HepG2 (cell line): ENCODE data around the gene SPAG9. TPM values are rescaled to one million over a fixed set of nuclear protein-coding genes. Genes with fewer than 3 reads are reported as not detected.
"Not testable (repeated sequence)": the region's sequence is repeated elsewhere in the genome, so short reads cannot be mapped to it uniquely, and the experiment has no call there.

Source experiments
- ATAC-seq: fragments of 200-7000 bp; cut with Tn5 transposase; 3 replicates; pipeline ENCODE4 v1.9.1; 2020; ENCODE audit warnings: mild to moderate bottlenecking, moderate library complexity
- BruUV-seq: library from RNA; stranded (reverse); fragments of 400-500 nt; replicated peaks from 2 replicates; lab custom pipeline; 2021; lab: Mats Ljungman, UMichigan
- CTCF ChIA-PET: fragments of 300-600 bp; formaldehyde crosslinking; extraction: SDS; loops from one replicate; lab custom pipeline; 2021; ENCODE audit warnings: low total read pairs, inconsistent platforms, low intra/inter-chr PET ratio; lab: Yijun Ruan, JAX
- POLR2A ChIA-PET: fragments of 350-600 bp; sonication (Branson Sonifier 250); formaldehyde crosslinking; loops from one replicate; lab custom pipeline; 2020; ENCODE audit warnings: antibody characterized with exemption, inconsistent platforms; lab: Yijun Ruan, JAX
- DNase-seq: peaks from one replicate; pipeline ENCODE4 v3.0.0-alpha.2; 2015; ENCODE audit warnings: low spot score
- FAIRE-seq: peaks from 3 replicates; lab custom pipeline; 2011; peaks lifted over from hg19 to GRCh38; lab: Jason Lieb, UNC
- H2AFZ ChIP-seq: one replicate; pipeline ENCODE4 v1.6.1; 2011; ENCODE audit warnings: low read length, inconsistent platforms
- H3K27ac ChIP-seq: fragments of 300-600 bp; 3 replicates; pipeline ENCODE4 v1.8.0; 2011; ENCODE audit warnings: mixed run types, mild to moderate bottlenecking, mixed read lengths, low read length, inconsistent platforms; ENCODE audit not compliant: insufficient read depth; ENCODE audit errors: extremely low read length
- H3K27me3 ChIP-seq, 2 experiments: fragments of 200-600 bp in 1 of 2; 2 replicates in 1 of 2; 3 replicates in 1 of 2; pipeline versions ENCODE4 v1.6.0 to v1.8.0; 2011; ENCODE audit warnings: low read length in 2 of 2, mild to moderate bottlenecking in 2 of 2, moderate library complexity in 2 of 2, inconsistent platforms in 1 of 2; ENCODE audit not compliant: insufficient read depth in 2 of 2, control insufficient read depth in 1 of 2
- H3K36me3 ChIP-seq, 2 experiments: fragments of 200-600 bp in 1 of 2; replicated peaks in 1 of 2; 2 replicates in 1 of 2; 3 replicates in 1 of 2; pipeline versions ENCODE4 v1.5.1 to v1.8.0; 2011; ENCODE audit warnings: low read length in 2 of 2, inconsistent platforms in 1 of 2; ENCODE audit not compliant: insufficient read depth in 2 of 2, control insufficient read depth in 1 of 2
- H3K4me1 ChIP-seq: 2 replicates; pipeline ENCODE4 v1.5.1; 2012; ENCODE audit warnings: low read length, inconsistent platforms; ENCODE audit not compliant: insufficient read depth
- H3K4me2 ChIP-seq: 2 replicates; pipeline ENCODE4 v1.6.0; 2011; ENCODE audit warnings: low read depth, low read length, inconsistent platforms
- H3K4me3 ChIP-seq, 3 experiments: fragments of 200-600 bp in 1 of 3; sonication (generic), shearing (Covaris generic) in 1 of 3; replicated peaks in 1 of 3; 2 replicates each; pipeline ENCODE4 v1.5.1; 2011 to 2016; ENCODE audit warnings: low read length in 3 of 3, inconsistent platforms in 2 of 3, low read depth in 2 of 3, mild to moderate bottlenecking in 2 of 3, control low read depth in 1 of 3, mixed read lengths in 1 of 3; ENCODE audit not compliant: insufficient read depth in 1 of 3
- H3K79me2 ChIP-seq: one replicate; pipeline ENCODE4 v1.6.1; 2011; ENCODE audit warnings: low read length, inconsistent platforms; ENCODE audit not compliant: insufficient read depth
- H3K9ac ChIP-seq: 2 replicates; pipeline ENCODE4 v1.6.0; 2011; ENCODE audit warnings: mild to moderate bottlenecking, low read depth, low read length, inconsistent platforms; ENCODE audit not compliant: insufficient read depth
- H3K9me3 ChIP-seq: 2 replicates; pipeline ENCODE4 v1.5.1; 2012; ENCODE audit warnings: mild to moderate bottlenecking, low read length
- H4K20me1 ChIP-seq: 2 replicates; pipeline ENCODE4 v1.6.0; 2011; ENCODE audit warnings: inconsistent platforms, mild to moderate bottlenecking, low read length, moderate library complexity; ENCODE audit not compliant: insufficient read depth
- ATF2 ChIP-seq: sonication (generic); formaldehyde crosslinking; IDR thresholded peaks from 2 replicates; pipeline ENCODE4 v1.4.0; 2020; ENCODE audit warnings: missing genetic modification reagents
- BCL6 ChIP-seq: IDR thresholded peaks from 2 replicates; pipeline ENCODE4 v1.6.1; 2016; ENCODE audit warnings: missing genetic modification reagents, missing compliant biosample characterization
- HNF4G ChIP-seq, 2 experiments: sonication (generic) in 1 of 2; formaldehyde crosslinking in 1 of 2; IDR thresholded peaks; 2 replicates each; pipeline versions ENCODE4 v1.4.0 to v1.6.1; 2011 to 2020; ENCODE audit warnings: borderline replicate concordance in 2 of 2, low read depth in 2 of 2, mild to moderate bottlenecking in 2 of 2, low read length in 1 of 2, missing genetic modification reagents in 1 of 2, moderate library complexity in 1 of 2
- TBX2 ChIP-seq: sonication (generic); formaldehyde crosslinking; IDR thresholded peaks from 2 replicates; pipeline ENCODE4 v1.5.0; 2020; ENCODE audit warnings: missing genetic modification reagents, mild to moderate bottlenecking, borderline replicate concordance
- ZNF121 ChIP-seq: sonication (generic); formaldehyde crosslinking; IDR thresholded peaks from 2 replicates; pipeline ENCODE4 v1.5.0; 2020; ENCODE audit warnings: mild to moderate bottlenecking, missing genetic modification reagents
- ZNF678 ChIP-seq: sonication (generic); formaldehyde crosslinking; IDR thresholded peaks from 2 replicates; pipeline ENCODE4 v1.4.0; 2020; ENCODE audit warnings: mild to moderate bottlenecking, missing genetic modification reagents
- WGBS: methylation state at CpG from one replicate; pipeline ENCODE4 v1.1.6; 2017; ENCODE audit warnings: low lambda C conversion rate; 5-methylcytosine and 5-hydroxymethylcytosine counted together
- in situ Hi-C: cut with HindIII; loops from 2 replicates; pipeline ENCODE4 v1.10.0; 2017; ENCODE audit warnings: low pct_unique_long_range_greater_than_20kb; ENCODE audit not compliant: extremely low pct_ligation_motif_present
- intact Hi-C: fragments of 100-400 bp; cut with micrococcal nuclease; formaldehyde crosslinking; loops from one replicate; pipeline ENCODE4 v1.10.0; 2022; ENCODE audit not compliant: unreplicated experiment
- polyA plus RNA-seq, 8 experiments: library from polyadenylated mRNA; depleted of rRNA in 3 of 8; stranded (reverse) in 7 of 8; unstranded in 1 of 8; fragments of >200 nt; fragmentation: Illumina TruSeq in 4 of 8; extraction: Trizol in 4 of 8; gene quantifications; 2 replicates each; pipeline versions ENCODE4 v1.2.1 to v1.2.3, GENCODE V29; 2011 to 2016; ENCODE audit warnings: low read depth in 4 of 8, missing spikeins in 1 of 8, mixed read lengths in 1 of 8; ENCODE audit not compliant: insufficient read depth in 1 of 8
- total RNA-seq, 5 experiments: library from RNA; depleted of rRNA; stranded (reverse); fragments of >200 nt; fragmentation: Illumina TruSeq; extraction: Trizol; gene quantifications; 2 replicates each; pipeline ENCODE4 v1.2.3, GENCODE V29; 2016; ENCODE audit warnings: low read depth in 1 of 5
- TF ChIP-seq, protein P1 (sequence below): sonication (generic); formaldehyde crosslinking; IDR thresholded peaks from 2 replicates; pipeline ENCODE4 v1.5.1; 2020; ENCODE audit warnings: mild to moderate bottlenecking, missing genetic modification reagents, borderline replicate concordance

Gene SPAG9
- total and polyA plus RNA-seq, 2 of the 13 experiments (the other 11 are each of a cell fraction or from before 2014, with no cell fraction given), result 43.2 to 78.6 TPM

GRCh38 chr17:51115179-51115578 is 5.5 kb downstream of the SPAG9 start:
- POLR2A ChIA-PET, result no interaction called here
- H3K27ac ChIP-seq, result peak overlapping the region; percentile 36
- in situ Hi-C loops (no loop called here), intact Hi-C loops (no loop called here)
- no peak overlapping the region for H2AFZ ChIP-seq
- peaks cover 75% of the 10 kb centered on the region for H3K4me1 ChIP-seq
- H3K9me3 ChIP-seq, result no peaks in the 10 kb centered on the region
- H3K36me3 ChIP-seq, result peaks cover 0 to 7% of the 10 kb centered on the region in 2 experiments; a peak in 1 of 5 replicates
- no peak overlapping the region for H3K4me3 ChIP-seq
- CTCF ChIA-PET, result no interaction called here
- DNase-seq (no peak), FAIRE-seq (no peak), ATAC-seq (no peak)
- H3K4me2 ChIP-seq, result no peak overlapping the region
- peaks cover 0 to 3% of the 10 kb centered on the region in 2 experiments; a peak in 1 of 5 replicates for H3K27me3 ChIP-seq
- H4K20me1 ChIP-seq, result peaks cover 40% of the 10 kb centered on the region
- WGBS, result 91% methylated on average over 4 of the region's 4 CpGs
- H3K9ac ChIP-seq, result no peak overlapping the region
- TF ChIP-seq ZNF678 (CRISPR knock-in tag) (no peak), ZNF121 (CRISPR knock-in tag) (peak; percentile 87)
- no TSS peak for BruUV-seq
- H3K79me2 ChIP-seq, result peaks cover 85% of the 10 kb centered on the region

DNA sequence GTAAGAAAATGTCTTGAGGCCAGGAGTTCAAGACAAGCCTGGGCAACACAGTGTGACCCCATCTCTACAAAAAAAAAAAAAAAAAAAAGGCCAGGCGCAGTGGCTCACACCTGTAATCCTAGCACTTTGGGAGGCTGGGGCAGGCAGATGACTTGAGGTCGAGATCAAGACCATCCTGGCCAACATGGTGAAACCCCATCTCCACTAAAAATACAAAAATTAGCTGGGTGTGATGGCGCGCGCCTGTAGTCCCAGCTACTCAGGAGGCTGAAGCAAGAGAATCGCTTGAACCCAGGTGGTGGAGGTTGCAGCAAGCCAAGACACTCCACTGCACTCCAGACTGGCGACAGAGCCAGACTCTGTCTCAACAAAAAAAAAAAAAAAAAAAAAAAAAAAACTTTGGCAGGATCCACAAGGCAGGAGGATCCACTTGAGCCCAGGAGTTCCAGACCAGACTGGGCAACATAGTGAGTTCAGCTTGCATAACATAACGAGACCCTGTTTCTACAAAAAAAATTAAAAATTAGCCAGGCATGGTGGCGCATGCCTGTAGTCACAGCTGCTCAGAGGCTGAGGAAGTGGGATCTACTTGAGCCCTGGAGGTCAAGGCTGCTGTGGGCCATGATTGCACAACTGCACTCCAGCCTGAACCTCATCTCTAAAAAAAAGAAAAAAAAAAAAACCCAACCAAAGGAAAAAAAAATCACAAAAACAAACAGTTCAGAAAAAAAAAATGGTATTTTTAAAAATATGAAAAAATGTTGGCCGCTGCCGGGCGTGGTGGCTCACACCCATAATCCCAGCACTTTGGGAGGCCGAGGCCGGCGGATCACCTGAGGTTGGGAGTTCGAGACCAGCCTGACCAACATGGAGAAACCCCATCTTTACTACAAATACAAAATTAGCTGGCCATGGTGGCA is 8.1 kb downstream of the SPAG9 start:
- peaks cover 25% of the 10 kb centered on the region; the same call in 1 of the 2 replicates for H4K20me1 ChIP-seq
- intact Hi-C loops, in situ Hi-C loops, H3K36me3 ChIP-seq, H2AFZ ChIP-seq, BruUV-seq, H3K4me3 ChIP-seq, H3K9ac ChIP-seq, H3K9me3 ChIP-seq, H3K27me3 ChIP-seq: not testable (repeated sequence)
- CTCF ChIA-PET, result interaction anchor here (1.6 kb wide), 1 partner anchor 41 kb away, joined by 3 read pairs; the partner anchor contains the start of gene NME1
- ATAC-seq, result peak; percentile 97
- 54% methylated on average over 16 of the region's 16 CpGs for WGBS
- peak overlapping the region; percentile 36; the same call in 1 of the 2 replicates for H3K4me2 ChIP-seq
- DNase-seq, result peak; percentile 93
- POLR2A ChIA-PET, result interaction anchor here (0.8 to 3.9 kb wide), 4 partner anchors 8 to 246 kb away, joined by 3 to 39 read pairs (median 4); partner anchors contain the start of genes NME1, SPAG9 and TOB1
- peak; percentile 92 for FAIRE-seq
- H3K4me1 ChIP-seq, result peaks cover 68% of the 10 kb centered on the region
- H3K79me2 ChIP-seq, result peaks cover 86% of the 10 kb centered on the region
- H3K27ac ChIP-seq, result peak overlapping the region; percentile 50
- peak; percentile 54; the same call in 1 of the 2 replicates for TF ChIP-seq HNF4G (IDR thresholded peaks at IDR 0.05; ENCODE audit: borderline replicate concordance, low read depth, low read length)
- TF ChIP-seq HNF4G (CRISPR knock-in tag; IDR thresholded peaks at IDR 0.05; ENCODE audit: borderline replicate concordance, low read depth), result peak; percentile 82
- TF ChIP-seq, protein P1, sequence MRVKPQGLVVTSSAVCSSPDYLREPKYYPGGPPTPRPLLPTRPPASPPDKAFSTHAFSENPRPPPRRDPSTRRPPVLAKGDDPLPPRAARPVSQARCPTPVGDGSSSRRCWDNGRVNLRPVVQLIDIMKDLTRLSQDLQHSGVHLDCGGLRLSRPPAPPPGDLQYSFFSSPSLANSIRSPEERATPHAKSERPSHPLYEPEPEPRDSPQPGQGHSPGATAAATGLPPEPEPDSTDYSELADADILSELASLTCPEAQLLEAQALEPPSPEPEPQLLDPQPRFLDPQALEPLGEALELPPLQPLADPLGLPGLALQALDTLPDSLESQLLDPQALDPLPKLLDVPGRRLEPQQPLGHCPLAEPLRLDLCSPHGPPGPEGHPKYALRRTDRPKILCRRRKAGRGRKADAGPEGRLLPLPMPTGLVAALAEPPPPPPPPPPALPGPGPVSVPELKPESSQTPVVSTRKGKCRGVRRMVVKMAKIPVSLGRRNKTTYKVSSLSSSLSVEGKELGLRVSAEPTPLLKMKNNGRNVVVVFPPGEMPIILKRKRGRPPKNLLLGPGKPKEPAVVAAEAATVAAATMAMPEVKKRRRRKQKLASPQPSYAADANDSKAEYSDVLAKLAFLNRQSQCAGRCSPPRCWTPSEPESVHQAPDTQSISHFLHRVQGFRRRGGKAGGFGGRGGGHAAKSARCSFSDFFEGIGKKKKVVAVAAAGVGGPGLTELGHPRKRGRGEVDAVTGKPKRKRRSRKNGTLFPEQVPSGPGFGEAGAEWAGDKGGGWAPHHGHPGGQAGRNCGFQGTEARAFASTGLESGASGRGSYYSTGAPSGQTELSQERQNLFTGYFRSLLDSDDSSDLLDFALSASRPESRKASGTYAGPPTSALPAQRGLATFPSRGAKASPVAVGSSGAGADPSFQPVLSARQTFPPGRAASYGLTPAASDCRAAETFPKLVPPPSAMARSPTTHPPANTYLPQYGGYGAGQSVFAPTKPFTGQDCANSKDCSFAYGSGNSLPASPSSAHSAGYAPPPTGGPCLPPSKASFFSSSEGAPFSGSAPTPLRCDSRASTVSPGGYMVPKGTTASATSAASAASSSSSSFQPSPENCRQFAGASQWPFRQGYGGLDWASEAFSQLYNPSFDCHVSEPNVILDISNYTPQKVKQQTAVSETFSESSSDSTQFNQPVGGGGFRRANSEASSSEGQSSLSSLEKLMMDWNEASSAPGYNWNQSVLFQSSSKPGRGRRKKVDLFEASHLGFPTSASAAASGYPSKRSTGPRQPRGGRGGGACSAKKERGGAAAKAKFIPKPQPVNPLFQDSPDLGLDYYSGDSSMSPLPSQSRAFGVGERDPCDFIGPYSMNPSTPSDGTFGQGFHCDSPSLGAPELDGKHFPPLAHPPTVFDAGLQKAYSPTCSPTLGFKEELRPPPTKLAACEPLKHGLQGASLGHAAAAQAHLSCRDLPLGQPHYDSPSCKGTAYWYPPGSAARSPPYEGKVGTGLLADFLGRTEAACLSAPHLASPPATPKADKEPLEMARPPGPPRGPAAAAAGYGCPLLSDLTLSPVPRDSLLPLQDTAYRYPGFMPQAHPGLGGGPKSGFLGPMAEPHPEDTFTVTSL, result peak; percentile 94
- peak; percentile 83 for TF ChIP-seq BCL6
- peak; percentile 78; the same call in 1 of the 2 replicates for TF ChIP-seq ATF2 (CRISPR knock-in tag)
- peak; percentile 70 for TF ChIP-seq TBX2 (CRISPR knock-in tag)
